ENCODE data around the gene BTG2. TPM values are rescaled to one million over a fixed set of nuclear protein-coding genes. Genes with fewer than 3 reads are reported as not detected.
A peak's percentile ranks its signal among the peaks of the same experiment; 100 is the strongest.

BTG2 gene
- total RNA-seq, 2 experiments from 2014 or later: 116 TPM

GRCh38 chr1:203278082-203278884 is 27.0 kb upstream of the BTG2 start:
- H3K36me3 Mint-ChIP-seq (ENCODE audit: low read depth): no peaks in the 10 kb centered on the region
- no peaks in the 10 kb centered on the region for H3K9me3 Mint-ChIP-seq
- no peak for DNase-seq
- peak overlapping the region; percentile 30 for H3K4me3 Mint-ChIP-seq
- no peaks in the 10 kb centered on the region for H3K27me3 Mint-ChIP-seq
- ChIA-PET CTCF (interaction anchor here (0.7 to 8.1 kb wide), 9 partner anchors 9 to 210 kb away, joined by 3 to 76 read pairs (median 7); no protein-coding TSS in a partner anchor), POLR2A (interaction anchor here (0.8 to 30.4 kb wide), 8 partner anchors 9 to 64 kb away, joined by 3 to 646 read pairs (median 10); partner anchors contain the start of gene BTG2)
- peaks cover 80% of the 10 kb centered on the region for H3K4me1 Mint-ChIP-seq
- peak overlapping the region; percentile 67 for H3K27ac Mint-ChIP-seq

GRCh38 chr1:203278885-203279406 is 26.4 kb upstream of the BTG2 start:
- DNase-seq: no peak
- Mint-ChIP-seq H3K4me3 (no peak overlapping the region), H3K27ac (peak overlapping the region; percentile 43), H3K4me1 (peaks cover 73% of the 10 kb centered on the region), H3K36me3 (ENCODE audit: low read depth) (no peaks in the 10 kb centered on the region), H3K27me3 (no peaks in the 10 kb centered on the region), H3K9me3 (no peaks in the 10 kb centered on the region)
- ChIA-PET CTCF (interaction anchor here (0.5 to 8.1 kb wide), 8 partner anchors 9 to 264 kb away, joined by 3 to 76 read pairs (median 4); no protein-coding TSS in a partner anchor), POLR2A (interaction anchor here (0.8 to 30.4 kb wide), 5 partner anchors 10 to 55 kb away, joined by 3 to 646 read pairs (median 53); partner anchors contain the start of gene BTG2)

- Mint-ChIP-seq H3K9me3 (no peaks in the 10 kb centered on the region), H3K36me3 (ENCODE audit: low read depth) (no peaks in the 10 kb centered on the region), H3K27me3 (no peaks in the 10 kb centered on the region), H3K27ac (no peak overlapping the region), H3K4me3 (no peak overlapping the region), H3K4me1 (peaks cover 69% of the 10 kb centered on the region)
- CTCF ChIA-PET: interaction anchor here (1.1 to 8.1 kb wide), 6 partner anchors 8 to 58 kb away, joined by 3 to 76 read pairs (median 31); no protein-coding TSS in a partner anchor
- DNase-seq: no peak
- POLR2A ChIA-PET: interaction anchor here (4.1 to 30.4 kb wide), 4 partner anchors 9 to 46 kb away, joined by 15 to 646 read pairs (median 124); partner anchors contain the start of gene BTG2
Measured at GRCh38 chr1:203280061-203280460, 25.3 kb upstream of the BTG2 start.

GRCh38 chr1:203281033-203281432 is 24.3 kb upstream of the BTG2 start:
- H3K27me3 Mint-ChIP-seq: no peaks in the 10 kb centered on the region
- POLR2A ChIA-PET: interaction anchor here (1.0 to 30.4 kb wide), 4 partner anchors 8 to 45 kb away, joined by 3 to 646 read pairs (median 124); partner anchors contain the start of gene BTG2
- H3K36me3 Mint-ChIP-seq (ENCODE audit: low read depth): no peaks in the 10 kb centered on the region
- DNase-seq: no peak
- no peak overlapping the region for H3K4me3 Mint-ChIP-seq
- no peaks in the 10 kb centered on the region for H3K9me3 Mint-ChIP-seq
- peaks cover 66% of the 10 kb centered on the region for H3K4me1 Mint-ChIP-seq
- CTCF ChIA-PET: interaction anchor here (1.2 to 8.1 kb wide), 6 partner anchors 7 to 57 kb away, joined by 3 to 76 read pairs (median 32); no protein-coding TSS in a partner anchor
- no peak overlapping the region for H3K27ac Mint-ChIP-seq

- no peaks in the 10 kb centered on the region for H3K27me3 Mint-ChIP-seq
- H3K27ac Mint-ChIP-seq: no peak overlapping the region
- ChIA-PET POLR2A (interaction anchor here (1.0 to 30.4 kb wide), 4 partner anchors 7 to 54 kb away, joined by 3 to 646 read pairs (median 100); partner anchors contain the start of gene BTG2), CTCF (interaction anchor here (1.0 to 8.1 kb wide), 5 partner anchors 6 to 45 kb away, joined by 3 to 76 read pairs (median 8); no protein-coding TSS in a partner anchor)
- DNase-seq: no peak
- H3K4me1 Mint-ChIP-seq: peaks cover 68% of the 10 kb centered on the region
- no peaks in the 10 kb centered on the region for H3K36me3 Mint-ChIP-seq (ENCODE audit: low read depth)
- no peak overlapping the region for H3K4me3 Mint-ChIP-seq
- no peaks in the 10 kb centered on the region for H3K9me3 Mint-ChIP-seq
Measured at GRCh38 chr1:203281851-203282661, 23.3 kb upstream of the BTG2 start.

- Mint-ChIP-seq H3K27me3 (no peaks in the 10 kb centered on the region), H3K4me3 (no peak overlapping the region), H3K36me3 (ENCODE audit: low read depth) (no peaks in the 10 kb centered on the region), H3K9me3 (no peaks in the 10 kb centered on the region), H3K27ac (no peak overlapping the region), H3K4me1 (peaks cover 68% of the 10 kb centered on the region)
- ChIA-PET POLR2A (interaction anchor here (1.3 to 30.4 kb wide), 5 partner anchors 6 to 53 kb away, joined by 3 to 646 read pairs (median 196); partner anchors contain the start of gene BTG2), CTCF (interaction anchor here (1.0 to 12.8 kb wide), 4 partner anchors 10 to 45 kb away, joined by 3 to 187 read pairs (median 6); no protein-coding TSS in a partner anchor)
- DNase-seq: no peak
Measured at GRCh38 chr1:203282720-203283542, 22.4 kb upstream of the BTG2 start.

- Mint-ChIP-seq H3K4me3 (no peak overlapping the region), H3K9me3 (no peaks in the 10 kb centered on the region), H3K27me3 (no peaks in the 10 kb centered on the region), H3K36me3 (ENCODE audit: low read depth) (no peaks in the 10 kb centered on the region), H3K4me1 (peaks cover 68% of the 10 kb centered on the region), H3K27ac (no peak overlapping the region)
- ChIA-PET POLR2A (interaction anchor here (1.3 to 30.4 kb wide), 3 partner anchors 9 to 40 kb away, joined by 3 to 646 read pairs (median 383); partner anchors contain the start of gene BTG2), CTCF (interaction anchor here (0.9 to 12.8 kb wide), 5 partner anchors 6 to 54 kb away, joined by 3 to 187 read pairs (median 7); no protein-coding TSS in a partner anchor)
- no peak for DNase-seq
Measured at GRCh38 chr1:203283597-203283996, 21.7 kb upstream of the BTG2 start.

- H3K36me3 Mint-ChIP-seq (ENCODE audit: low read depth): no peaks in the 10 kb centered on the region
- H3K4me3 Mint-ChIP-seq: no peak overlapping the region
- H3K27ac Mint-ChIP-seq: no peak overlapping the region
- H3K4me1 Mint-ChIP-seq: peaks cover 72% of the 10 kb centered on the region
- no peak for DNase-seq
- H3K27me3 Mint-ChIP-seq: no peaks in the 10 kb centered on the region
- H3K9me3 Mint-ChIP-seq: no peaks in the 10 kb centered on the region
- POLR2A ChIA-PET: interaction anchor here (1.3 to 30.4 kb wide), 3 partner anchors 10 to 39 kb away, joined by 3 to 646 read pairs (median 383); partner anchors contain the start of gene BTG2
- CTCF ChIA-PET: interaction anchor here (0.9 to 12.8 kb wide), 5 partner anchors 7 to 53 kb away, joined by 4 to 187 read pairs (median 76); partner anchors contain the start of gene BTG2
Measured at GRCh38 chr1:203284411-203285123, 20.8 kb upstream of the BTG2 start.

- DNase-seq: no peak
- Mint-ChIP-seq H3K4me1 (peaks cover 79% of the 10 kb centered on the region), H3K27ac (peak overlapping the region; percentile 100), H3K36me3 (ENCODE audit: low read depth) (no peaks in the 10 kb centered on the region), H3K4me3 (peak overlapping the region; percentile 32), H3K27me3 (no peaks in the 10 kb centered on the region), H3K9me3 (no peaks in the 10 kb centered on the region)
- ChIA-PET CTCF (interaction anchor here (0.8 to 12.8 kb wide), 7 partner anchors 9 to 201 kb away, joined by 3 to 187 read pairs (median 7); partner anchors contain the start of gene BTG2), POLR2A (interaction anchor here (0.8 to 30.4 kb wide), 10 partner anchors 8 to 479 kb away, joined by 3 to 646 read pairs (median 20); partner anchors contain the start of genes BTG2, LAX1 and TMEM183A)
Measured at GRCh38 chr1:203286161-203286984, 18.9 kb upstream of the BTG2 start.
